GM19397 (cell line): ENCODE data around the gene GRM8.

Experiments used
- ATAC-seq: cut with Tn5 transposase; IDR thresholded peaks from one replicate; pipeline ENCODE4 v1.9.1; 2021; ENCODE audit warnings: mild to moderate bottlenecking, moderate library complexity; ENCODE audit not compliant: unreplicated experiment

GRM8 gene

DNA sequence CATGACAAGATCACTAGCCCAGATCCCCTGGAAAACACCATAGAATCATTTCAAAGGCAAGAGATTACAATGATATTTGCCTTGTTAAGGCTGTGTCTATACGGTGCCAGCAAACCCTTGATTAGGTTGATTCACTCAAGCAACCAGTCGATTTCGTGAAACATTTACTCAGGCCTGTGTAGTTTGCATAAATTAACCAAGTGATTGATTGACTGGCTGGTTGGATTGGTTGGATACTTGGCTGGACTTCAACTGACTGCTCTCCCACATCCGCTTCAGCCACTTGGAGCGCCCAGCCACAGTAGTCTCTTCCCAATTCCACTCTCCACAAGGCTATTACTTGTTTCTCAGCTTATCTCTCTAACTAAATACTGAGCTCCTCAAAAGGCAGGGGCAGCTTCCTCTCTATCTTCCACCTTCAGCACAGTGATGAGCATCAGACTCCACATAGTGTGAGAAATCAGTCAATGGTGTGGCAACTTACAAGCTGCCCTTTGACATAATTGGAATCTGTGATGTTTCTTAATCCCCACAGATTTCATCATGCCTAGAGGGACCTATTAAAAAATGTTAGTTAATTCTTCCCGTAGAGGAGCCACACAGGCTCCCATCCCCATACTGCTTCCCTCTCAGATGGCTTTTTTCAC lies 217.4 kb downstream of the GRM8 start:
- no peak for ATAC-seq

GRCh38 chr7:127034186-127034806 lies 218.4 kb downstream of the GRM8 start:
- ATAC-seq: no peak

- ATAC-seq: no peak
These were observed 222.9 kb downstream of the GRM8 start for GRCh38 chr7:127029823-127030222.

GRCh38 chr7:127021857-127022256 lies 230.9 kb downstream of the GRM8 start:
- ATAC-seq: no peak

DNA sequence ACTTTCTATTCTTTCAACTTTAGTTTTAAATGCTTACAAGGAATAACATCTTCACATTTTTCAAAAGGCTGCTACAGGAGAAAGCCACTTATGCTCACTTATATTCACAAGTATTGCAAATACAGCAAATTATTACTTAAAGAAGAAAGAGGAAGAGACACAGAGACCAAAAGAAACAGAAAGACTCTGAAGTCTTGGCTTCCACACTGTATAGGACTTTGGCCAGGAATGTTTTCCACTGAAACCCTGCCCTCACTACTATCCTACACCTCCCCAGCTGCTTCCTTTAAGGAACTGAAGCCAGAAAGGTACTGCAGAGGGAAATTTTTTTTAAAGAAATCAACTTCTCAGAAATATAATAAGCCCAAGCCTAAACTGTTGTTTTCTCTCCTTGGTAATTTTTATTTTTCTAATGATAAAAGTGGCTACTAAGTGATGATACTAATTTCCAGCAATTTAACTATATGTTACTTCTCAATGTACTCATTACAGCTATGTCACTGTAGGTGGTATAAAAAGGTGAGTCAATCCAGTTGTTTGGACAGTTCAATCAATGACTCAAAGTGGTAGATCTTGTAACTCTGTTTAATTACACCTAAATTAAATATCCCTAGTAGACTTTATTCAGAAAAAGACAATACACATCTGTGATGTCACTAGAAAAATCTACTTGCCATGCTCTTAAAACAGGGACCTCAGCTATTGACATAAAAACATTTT lies 231.6 kb downstream of the GRM8 start:
- no peak for ATAC-seq

DNA sequence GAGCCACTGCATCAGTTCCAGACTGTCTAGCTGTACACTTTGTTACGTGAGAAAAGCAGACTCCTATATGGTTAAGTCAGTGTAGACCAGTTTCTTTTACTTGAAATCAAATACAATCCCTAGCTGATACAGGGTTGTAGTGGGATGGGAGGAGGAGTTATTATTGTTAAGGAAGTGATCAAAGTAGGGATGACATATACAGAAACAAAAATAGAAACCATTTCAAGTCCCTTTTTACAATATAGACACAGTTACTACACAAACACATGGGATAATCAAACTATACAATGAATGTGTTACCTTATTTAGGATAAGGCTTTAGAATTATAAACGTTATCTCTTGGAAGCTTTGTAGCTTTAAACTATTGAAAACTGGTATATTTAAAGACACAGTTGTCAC lies 233.9 kb downstream of the GRM8 start:
- ATAC-seq: no peak

DNA sequence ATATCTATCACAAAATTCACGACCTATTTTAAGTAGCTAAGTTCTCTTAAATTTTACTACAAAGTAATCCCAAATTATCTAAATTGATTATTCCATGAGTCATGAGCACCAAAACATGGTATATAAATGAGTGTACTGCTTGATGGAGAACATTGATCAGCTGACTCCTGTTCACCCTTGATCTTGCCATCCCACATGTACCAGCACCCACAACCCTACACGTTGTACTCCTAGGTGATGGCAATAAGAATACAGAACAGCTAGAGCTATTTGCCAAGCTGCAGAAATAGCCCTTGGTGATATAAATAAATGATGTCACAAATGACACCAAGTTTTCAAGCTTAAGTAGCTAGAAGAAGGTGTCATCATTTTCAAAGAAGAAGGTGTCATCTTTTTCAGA lies 235.5 kb downstream of the GRM8 start:
- no peak for ATAC-seq

- ATAC-seq: no peak
These were observed 252.0 kb downstream of the GRM8 start for GRCh38 chr7:127000725-127001124.

DNA sequence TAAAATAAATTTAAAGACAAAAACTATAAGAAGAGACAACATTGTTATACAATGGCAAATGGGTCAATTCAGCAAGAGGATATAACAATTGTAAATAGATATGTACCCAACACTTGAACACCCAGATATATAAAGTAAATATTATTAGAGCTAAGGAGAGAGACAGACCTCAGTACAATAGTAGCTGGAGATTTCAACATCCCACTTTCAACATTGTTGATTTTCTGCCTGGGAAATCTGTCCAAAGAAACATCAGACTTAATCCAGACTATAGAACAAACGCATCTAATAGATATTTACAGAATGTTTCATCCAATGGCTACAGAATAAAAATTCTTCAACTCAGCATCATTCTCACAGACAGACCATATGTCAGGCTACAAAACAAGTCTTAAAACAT lies 256.1 kb downstream of the GRM8 start:
- no peak for ATAC-seq

DNA sequence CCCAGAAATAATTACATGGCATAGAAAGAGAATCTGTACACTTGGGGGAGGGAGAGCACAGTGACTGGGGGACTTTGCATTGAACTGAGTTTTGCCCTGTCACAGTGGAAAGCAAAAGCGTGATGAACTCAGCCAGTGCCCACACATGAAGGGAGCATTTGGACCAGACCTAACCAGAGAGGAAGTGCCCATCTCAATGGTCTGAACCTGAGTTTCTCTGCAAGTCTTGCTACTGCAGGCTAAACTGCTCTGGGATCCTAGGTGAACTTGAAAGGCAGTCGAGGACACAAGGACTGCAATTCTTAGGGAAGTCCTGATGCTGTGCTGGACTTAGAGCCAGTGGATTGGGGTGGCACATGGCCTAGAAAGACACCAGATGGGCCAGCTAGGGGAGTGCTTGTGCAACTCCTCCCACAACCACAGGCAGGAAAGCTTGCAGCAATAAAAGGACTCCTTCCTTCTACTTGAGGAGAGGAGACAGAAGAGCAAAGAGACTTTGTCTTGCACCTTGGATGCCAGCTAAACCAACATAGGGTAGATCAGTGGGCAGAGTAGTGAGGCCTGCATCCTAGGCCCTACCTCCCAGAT lies 259.0 kb downstream of the GRM8 start:
- no peak for ATAC-seq

DNA sequence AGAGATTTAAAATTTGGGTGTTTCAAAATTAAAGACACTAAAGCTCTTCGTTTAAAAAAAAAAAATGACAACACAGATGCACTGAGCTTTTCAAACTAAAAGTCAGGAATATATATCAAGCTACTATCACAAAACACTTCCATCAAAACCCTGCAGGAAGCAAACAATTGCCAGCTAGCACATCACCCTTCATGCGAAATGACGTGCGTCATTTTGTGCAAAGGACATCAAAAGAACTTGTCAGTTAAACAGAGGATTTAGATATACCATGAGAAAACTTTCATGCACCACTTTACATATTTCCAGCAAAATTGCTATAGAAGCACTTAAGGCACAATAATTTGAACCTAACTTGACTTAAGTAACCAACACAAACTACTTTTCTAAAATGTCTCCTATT lies 264.7 kb downstream of the GRM8 start:
- ATAC-seq: no peak

- ATAC-seq: no peak
These were observed 273.0 kb downstream of the GRM8 start for GRCh38 chr7:126979722-126980121.

DNA sequence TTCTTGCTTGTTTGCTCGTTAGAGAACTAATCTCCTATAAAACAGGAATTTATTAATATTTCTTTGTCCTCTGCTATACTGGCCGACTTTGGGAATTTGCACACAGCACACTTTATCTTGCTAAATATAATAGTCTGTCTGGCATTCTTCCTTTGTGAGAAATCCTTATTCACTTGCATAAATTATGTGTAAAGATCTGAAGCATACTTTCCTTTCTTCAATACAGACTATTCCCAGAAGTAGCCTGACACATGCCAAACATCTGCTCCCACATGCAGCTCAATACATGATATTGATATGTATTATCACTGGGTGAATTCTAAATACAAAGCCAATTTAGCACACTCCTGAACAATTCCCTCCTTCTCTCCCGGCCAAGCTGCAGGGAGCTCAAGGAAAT lies 273.9 kb downstream of the GRM8 start:
- ATAC-seq: no peak

DNA sequence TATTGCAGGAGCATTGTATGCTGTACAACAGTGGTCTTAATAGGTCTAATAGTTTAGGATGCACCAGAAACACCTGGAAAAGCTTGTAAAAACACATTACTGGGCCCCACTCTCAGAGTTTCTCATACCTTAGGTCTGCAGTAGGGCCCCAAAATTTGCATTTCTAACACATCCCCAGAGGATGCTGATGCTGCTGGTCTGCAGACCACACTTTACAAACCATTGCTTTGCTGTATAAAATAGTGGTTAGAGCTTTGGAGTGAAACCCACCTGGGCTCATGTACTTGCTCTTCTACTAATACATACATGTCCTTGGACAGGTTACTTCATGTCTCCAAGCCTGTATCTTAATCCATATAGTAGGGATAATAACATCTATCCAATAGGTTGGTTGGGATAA lies 279.7 kb downstream of the GRM8 start:
- ATAC-seq: no peak

- ATAC-seq: no peak
These were observed 280.2 kb downstream of the GRM8 start for GRCh38 chr7:126972571-126972970.

- ATAC-seq: no peak
These were observed 293.1 kb downstream of the GRM8 start for GRCh38 chr7:126959649-126960048.

DNA sequence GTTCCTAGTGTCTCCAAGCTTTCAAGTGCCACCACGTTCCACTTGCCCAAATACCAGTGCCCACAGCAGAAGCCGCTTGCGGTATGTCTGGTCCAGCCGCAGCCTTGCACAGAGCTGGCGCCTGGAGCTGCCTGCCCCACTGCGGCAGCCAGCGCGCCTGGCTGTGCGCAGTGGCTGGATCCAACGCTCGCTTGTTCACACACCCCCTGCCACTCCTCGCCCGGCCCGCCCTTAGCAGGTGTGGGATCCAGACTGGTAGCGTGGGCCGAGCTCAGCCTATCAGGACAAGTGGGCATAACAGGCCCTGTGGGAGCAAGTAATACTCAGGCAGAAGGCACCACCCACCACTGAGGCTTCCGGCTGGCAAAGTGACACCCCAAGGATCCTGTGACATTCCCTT lies 294.4 kb downstream of the GRM8 start:
- ATAC-seq: no peak

DNA sequence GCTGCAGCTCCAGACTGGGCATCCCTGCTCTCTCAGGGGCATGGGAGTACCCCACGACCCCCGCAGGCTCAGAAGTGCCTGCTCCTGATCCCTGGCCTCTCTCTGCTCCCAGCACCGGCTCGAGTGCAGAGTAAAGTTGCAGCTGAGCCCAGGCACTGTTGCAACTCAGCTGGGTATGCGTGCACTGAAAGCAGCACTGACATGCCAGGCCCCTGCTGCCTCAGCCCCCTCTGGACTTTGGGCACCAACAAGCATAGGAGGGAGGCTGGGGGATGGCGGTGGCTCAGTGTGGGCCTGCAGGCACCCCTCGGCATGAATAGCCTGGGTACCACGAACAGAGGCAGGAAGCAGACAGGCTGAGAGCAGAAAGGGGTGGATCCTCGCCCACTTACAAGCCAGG lies 295.3 kb downstream of the GRM8 start:
- ATAC-seq: no peak

DNA sequence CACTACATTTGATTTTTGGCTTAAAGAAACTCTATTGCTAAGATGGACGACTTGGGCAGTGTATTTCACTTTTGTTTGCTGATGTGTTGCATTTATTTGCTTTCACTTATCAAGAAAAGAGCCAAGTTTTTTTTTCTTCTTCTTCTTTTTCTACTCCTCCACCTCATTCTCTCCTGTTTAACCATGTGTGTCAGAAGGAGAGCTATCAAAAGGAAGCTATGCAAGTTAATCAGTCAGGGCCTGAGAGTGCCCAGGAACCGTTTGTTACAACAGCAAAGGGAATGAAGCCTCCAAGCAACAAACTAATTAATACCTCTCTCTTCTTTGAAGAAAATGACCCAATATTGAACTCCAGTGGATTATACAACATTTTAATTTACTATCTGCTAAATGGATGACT lies 299.3 kb downstream of the GRM8 start:
- no peak for ATAC-seq

DNA sequence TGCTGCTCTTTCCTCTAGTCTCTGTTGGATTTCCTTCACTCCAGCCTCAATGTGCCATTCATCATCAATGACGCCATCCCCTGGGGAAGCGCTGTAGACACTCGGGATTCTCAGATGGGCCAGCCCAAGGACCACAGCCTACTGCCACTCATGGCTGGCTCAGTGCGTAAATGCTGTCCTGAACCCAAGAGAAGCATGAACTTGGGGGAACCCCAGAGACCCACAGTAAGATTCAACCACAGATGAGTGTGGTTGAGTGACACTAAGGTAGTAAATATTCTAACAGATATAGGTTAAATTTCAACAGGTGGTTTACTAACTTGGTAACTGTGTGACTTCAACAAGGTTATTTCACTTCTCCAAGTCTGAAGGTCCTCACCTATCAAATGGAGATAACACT lies 304.1 kb downstream of the GRM8 start:
- peak; percentile 83 for ATAC-seq

- ATAC-seq: no peak
These were observed 311.9 kb downstream of the GRM8 start for GRCh38 chr7:126940723-126941307.

- no peak for ATAC-seq
These were observed 315.6 kb downstream of the GRM8 start for GRCh38 chr7:126937171-126937570.
